GM19351 (cell line): ENCODE measurements around the gene POU3F1.

ENCODE experiments used
- ATAC-seq: cut with Tn5 transposase; IDR thresholded peaks from one replicate; pipeline ENCODE4 v1.9.1; 2021; ENCODE audit warnings: mild to moderate bottlenecking, moderate library complexity; ENCODE audit not compliant: unreplicated experiment

Gene POU3F1

GRCh38 chr1:38074302-38074677, 27.7 kb upstream of the POU3F1 start:
- no peak for ATAC-seq

- ATAC-seq: no peak
Observed at GRCh38 chr1:38073534-38074301, 27.1 kb upstream of the POU3F1 start.

- no peak for ATAC-seq
Observed at GRCh38 chr1:38072858-38073257, 26.3 kb upstream of the POU3F1 start.

DNA sequence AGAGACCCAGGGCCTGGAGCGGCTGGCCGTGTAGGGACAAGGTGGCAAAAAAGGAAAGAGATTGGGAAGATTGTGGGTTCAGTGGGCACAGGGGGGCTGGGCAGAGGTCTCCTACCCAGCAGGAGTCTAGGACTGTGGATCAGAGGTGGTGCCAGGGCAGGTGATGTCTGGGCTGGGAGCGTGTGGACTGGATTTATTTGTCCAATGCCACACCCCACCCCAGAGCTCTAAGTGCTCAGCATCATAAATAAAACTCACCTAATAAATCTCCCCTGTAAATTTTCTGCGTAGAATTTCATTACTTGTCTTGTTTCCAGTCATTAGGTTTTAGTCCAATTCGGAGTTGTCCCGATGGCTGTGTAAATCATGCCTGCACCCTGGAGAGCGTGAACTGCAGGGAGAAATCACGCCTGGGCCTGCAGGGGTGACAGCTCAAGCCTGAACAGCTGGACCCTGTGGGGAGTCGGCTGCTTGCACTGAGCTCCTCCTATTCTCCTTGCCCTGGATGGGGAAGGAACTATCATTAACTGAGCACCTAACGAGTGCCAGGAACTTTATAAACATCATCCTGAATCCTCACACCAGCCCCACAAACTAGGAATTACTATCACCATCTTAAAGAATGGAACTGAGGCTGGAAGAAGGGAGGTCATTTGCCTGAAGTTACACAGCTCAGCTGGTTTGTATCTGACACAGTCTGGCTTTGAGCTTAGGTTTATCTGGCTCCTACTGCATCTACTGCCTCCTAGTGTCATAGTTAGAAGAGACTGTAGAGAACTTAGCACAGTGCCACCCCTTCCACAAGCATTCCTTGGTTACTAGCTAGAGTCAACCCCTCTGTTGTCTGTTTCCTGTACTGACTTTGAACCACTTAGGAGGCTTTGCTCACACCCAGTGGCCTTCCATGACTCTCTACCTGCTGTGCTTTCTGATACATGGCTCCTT, 25.0 kb upstream of the POU3F1 start:
- ATAC-seq: no peak

- ATAC-seq: no peak
Observed at GRCh38 chr1:38068980-38069340, 22.4 kb upstream of the POU3F1 start.

GRCh38 chr1:38068220-38068979, 21.8 kb upstream of the POU3F1 start:
- ATAC-seq: no peak

DNA sequence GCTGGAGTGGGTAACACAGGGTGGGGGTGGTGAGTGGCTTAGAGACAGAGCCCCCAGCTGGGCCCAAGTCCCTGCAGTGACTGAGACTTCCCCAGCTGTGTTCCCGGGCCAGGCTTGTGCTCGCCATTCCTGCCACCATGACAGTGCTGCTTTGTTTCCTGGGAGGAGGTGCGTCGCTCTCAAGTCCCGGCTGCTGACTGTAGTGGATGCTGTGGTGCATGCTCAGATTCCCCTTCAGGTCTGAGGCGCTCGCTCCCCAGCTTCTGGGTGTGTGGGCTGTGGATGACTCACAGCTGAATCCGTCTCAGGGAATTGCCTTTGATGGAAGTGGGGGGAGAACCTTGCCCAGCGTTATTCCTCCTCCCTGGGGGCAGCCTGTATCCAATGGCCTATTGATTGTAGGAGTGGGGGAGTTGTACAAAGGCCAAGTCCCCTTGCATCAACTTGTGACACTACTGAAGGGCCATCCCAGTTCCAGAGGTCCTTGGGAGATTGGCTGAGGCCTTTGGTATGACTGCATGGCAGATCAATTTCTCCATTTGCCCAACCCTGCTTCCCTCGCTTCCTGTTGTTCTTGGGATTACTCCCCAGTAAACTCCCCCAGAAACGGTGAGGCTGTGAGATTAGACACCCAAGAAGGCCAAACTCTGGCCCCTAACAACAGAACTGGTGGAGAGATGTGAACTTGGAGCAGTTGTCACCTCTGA, 17.8 kb upstream of the POU3F1 start:
- no peak for ATAC-seq

DNA sequence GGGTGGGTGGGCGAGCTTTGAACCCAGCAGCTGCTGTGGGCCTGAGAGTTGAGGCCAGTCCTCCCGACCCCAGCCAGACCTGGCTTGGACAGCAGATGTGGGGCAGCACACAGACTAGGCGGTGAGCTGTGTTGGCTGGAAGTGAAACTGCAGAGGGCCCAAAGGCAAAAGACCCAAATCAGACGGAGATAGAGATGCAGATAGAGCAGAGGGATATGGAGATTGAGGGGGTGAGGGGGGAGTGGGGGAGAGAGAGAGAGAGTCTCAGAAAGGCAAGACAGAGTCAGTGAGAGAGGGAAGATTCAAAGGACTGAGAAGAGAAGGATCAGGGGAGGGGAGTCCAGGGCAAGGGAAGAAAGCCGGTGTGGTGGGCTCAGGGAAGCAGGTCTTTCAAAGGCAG, 17.0 kb upstream of the POU3F1 start:
- ATAC-seq: no peak

- no peak for ATAC-seq
Observed at GRCh38 chr1:38062361-38063288, 16.0 kb upstream of the POU3F1 start.

- ATAC-seq: no peak
Observed at GRCh38 chr1:38061883-38062328, 15.3 kb upstream of the POU3F1 start.

GRCh38 chr1:38061290-38061689, 14.7 kb upstream of the POU3F1 start:
- no peak for ATAC-seq

- ATAC-seq: no peak
Observed at GRCh38 chr1:38060498-38060897, 13.9 kb upstream of the POU3F1 start.

GRCh38 chr1:38059635-38060250, 13.2 kb upstream of the POU3F1 start:
- ATAC-seq: no peak

DNA sequence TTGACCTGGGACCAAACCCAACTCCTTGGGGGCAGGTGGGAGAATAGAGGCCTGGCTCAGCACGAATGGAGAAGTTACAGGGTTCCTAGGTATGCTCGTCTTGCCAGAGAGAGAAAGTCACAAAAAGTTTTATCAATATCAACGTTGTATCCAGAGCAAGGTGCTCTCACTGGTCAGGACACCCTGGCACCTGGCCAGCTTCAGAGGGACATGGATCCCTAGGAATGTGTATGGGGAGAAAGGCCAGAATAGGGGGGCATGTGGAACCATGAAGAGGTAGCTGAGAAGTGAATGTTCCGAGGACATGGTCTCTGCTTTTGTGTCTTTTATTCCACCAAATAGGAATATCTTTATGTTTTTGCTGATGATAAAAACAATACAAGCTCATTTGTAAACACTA, 9.4 kb upstream of the POU3F1 start:
- ATAC-seq: no peak

- no peak for ATAC-seq
Observed at GRCh38 chr1:38055398-38055797, 8.8 kb upstream of the POU3F1 start.

- ATAC-seq: no peak
Observed at GRCh38 chr1:38053416-38054091, 7.0 kb upstream of the POU3F1 start.

- peak; percentile 58 for ATAC-seq
Observed at GRCh38 chr1:38052750-38053415, 6.3 kb upstream of the POU3F1 start.

GRCh38 chr1:38051079-38051543, 4.5 kb upstream of the POU3F1 start:
- ATAC-seq: no peak
